Subcutaneous abdominal adipose tissue (tissue), 5 donors: ENCODE measurements around the gene YY1AP1.
"Not testable (repeated sequence)": the region's sequence is repeated elsewhere in the genome, so short reads cannot be mapped to it uniquely, and the experiment has no call there.

Experiments
- H3K27ac ChIP-seq: one replicate; pipeline ENCODE4 v1.7.0; 2013; ENCODE audit warnings: low read depth, mild to moderate bottlenecking, inconsistent platforms, low read length, moderate library complexity
- H3K27me3 ChIP-seq, 5 donors: one replicate each; pipeline ENCODE4 v1.7.0; 2013; ENCODE audit warnings: low read length in 5 of 5, inconsistent platforms in 1 of 5; ENCODE audit not compliant: control insufficient read depth in 5 of 5, insufficient read depth in 4 of 5
- H3K36me3 ChIP-seq, 5 donors: one replicate each; pipeline ENCODE4 v1.7.0; 2013; ENCODE audit warnings: low read length in 5 of 5; ENCODE audit not compliant: control insufficient read depth in 5 of 5, insufficient read depth in 5 of 5
- H3K4me1 ChIP-seq, 5 donors: one replicate each; pipeline ENCODE4 v1.7.0; 2013; ENCODE audit warnings: low read length in 5 of 5, mild to moderate bottlenecking in 3 of 5, moderate library complexity in 1 of 5; ENCODE audit not compliant: control insufficient read depth in 5 of 5, insufficient read depth in 5 of 5
- H3K4me3 ChIP-seq, 5 donors: one replicate each; pipeline ENCODE4 v1.7.0; 2013; ENCODE audit warnings: low read length in 5 of 5, low read depth in 1 of 5
- H3K9ac ChIP-seq, 5 donors: one replicate each; pipeline ENCODE4 v1.7.0; 2013; ENCODE audit warnings: low read length in 5 of 5, mild to moderate bottlenecking in 4 of 5, moderate library complexity in 3 of 5
- H3K9me3 ChIP-seq, 5 donors: one replicate each; pipeline ENCODE4 v1.7.0; 2013; ENCODE audit warnings: low read length in 5 of 5; ENCODE audit not compliant: control insufficient read depth in 5 of 5
- donor health status: healthy.
- donor health status: healthy.
- donor health status: healthy.
- donor health status: healthy.
- donor health status: healthy.

YY1AP1 gene

GRCh38 chr1:155711457-155711856 is 22.9 kb upstream of the YY1AP1 start:
- H3K4me1 ChIP-seq, H3K9me3 ChIP-seq, H3K36me3 ChIP-seq, H3K9ac ChIP-seq, H3K27me3 ChIP-seq, H3K4me3 ChIP-seq, H3K27ac ChIP-seq: not testable (repeated sequence)

DNA sequence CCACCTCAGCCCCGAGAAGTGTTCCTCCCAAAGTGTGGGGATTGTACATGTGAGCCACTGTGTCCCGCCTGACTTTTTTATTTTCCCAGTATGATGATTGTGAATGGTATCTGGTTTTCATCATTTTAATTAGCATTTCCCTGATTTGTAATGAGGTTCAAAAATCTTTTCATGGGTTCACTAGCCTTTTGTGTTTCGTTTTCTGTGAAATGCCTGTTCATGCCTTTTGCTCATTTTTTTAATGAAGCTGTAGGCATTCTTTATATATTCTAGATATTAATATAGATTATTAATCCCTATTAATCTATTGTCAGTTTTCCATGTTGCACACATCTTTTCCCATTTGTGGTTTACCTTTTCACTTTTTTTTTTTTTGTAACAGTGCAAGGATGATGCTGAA is 20.8 kb upstream of the YY1AP1 start:
- Histone ChIP-seq H3K27me3 (no peaks in the 10 kb centered on the region), H3K36me3 (peaks cover 0 to 10% (median 4%) of the 10 kb centered on the region in 5 donors), H3K27ac (no peak overlapping the region), H3K4me1 (no peaks in the 10 kb centered on the region), H3K4me3 (no peak overlapping the region), H3K9ac (no peak overlapping the region), H3K9me3 (no peaks in the 10 kb centered on the region)

DNA sequence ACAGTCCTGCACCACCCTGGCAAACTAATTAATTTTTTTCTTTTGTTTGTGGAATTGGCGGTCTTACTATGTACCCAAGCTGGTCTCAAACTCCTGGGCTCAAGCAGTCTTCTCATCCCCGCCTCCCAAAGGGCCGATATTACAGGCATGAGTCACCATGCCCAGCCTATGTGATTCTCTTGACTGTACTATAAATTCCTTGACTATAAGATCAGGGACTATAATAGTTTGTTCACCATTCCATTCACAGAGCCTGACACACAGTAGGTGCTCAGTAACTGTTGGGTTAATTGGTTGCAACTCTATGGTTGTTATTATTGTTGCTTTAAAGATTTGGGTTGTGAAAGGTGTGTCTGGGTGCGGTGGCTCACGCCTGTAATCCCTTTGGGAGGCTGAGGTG is 17.6 kb upstream of the YY1AP1 start:
- no peaks in the 10 kb centered on the region for H3K27me3 ChIP-seq

DNA sequence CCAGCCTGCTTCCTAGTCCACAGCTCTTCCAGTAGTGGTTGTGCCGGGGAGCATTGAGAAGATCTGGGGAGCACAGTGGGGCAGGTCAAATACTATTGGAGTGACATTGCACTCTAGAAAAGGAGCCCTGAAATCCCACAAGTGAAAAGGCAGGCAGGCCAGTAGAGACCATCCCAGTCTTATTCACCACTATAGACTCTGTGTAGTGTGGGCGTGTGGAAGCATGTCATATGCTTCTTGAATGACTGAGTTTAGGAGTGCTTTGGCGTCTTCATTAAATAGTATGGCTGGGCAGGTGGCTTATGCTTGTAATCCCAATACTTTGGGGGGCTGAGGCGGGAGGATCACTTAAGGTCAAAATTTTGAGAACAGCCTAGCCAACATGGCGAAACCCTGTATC is 15.8 kb upstream of the YY1AP1 start:
- not testable (repeated sequence) for H3K4me3 ChIP-seq, H3K9me3 ChIP-seq, H3K4me1 ChIP-seq, H3K36me3 ChIP-seq, H3K9ac ChIP-seq, H3K27me3 ChIP-seq, H3K27ac ChIP-seq

More for the DNA sequence above, 17.6 kb upstream of the YY1AP1 start:
- no peaks in the 10 kb centered on the region for H3K9me3 ChIP-seq
- H3K4me1 ChIP-seq, result no peaks in the 10 kb centered on the region
- no peak overlapping the region for H3K27ac ChIP-seq
- H3K36me3 ChIP-seq, result no peaks in the 10 kb centered on the region
- no peak overlapping the region for H3K4me3 ChIP-seq
- H3K9ac ChIP-seq, result no peak overlapping the region

DNA sequence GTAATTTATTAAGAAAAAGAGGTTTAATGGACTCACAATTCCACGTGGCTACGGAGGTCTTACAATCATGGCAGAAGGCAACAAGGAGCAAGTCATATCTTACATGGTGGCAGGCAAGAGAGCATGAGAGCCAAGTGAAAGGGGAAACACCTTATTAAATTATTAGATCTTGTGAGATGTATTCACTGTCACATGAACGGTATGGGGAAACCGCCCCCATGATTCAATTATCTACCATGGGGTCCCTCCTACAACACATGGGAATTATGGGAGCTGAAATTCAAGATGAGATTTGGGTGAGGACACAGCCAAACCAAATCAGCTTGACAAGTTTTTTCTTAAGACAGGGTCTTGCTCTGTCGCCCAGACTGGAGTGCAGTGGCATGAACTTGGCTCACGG is 14.6 kb upstream of the YY1AP1 start:
- no peak overlapping the region for H3K9ac ChIP-seq
- no peak overlapping the region for H3K27ac ChIP-seq
- no peaks in the 10 kb centered on the region for H3K36me3 ChIP-seq
- H3K27me3 ChIP-seq, result no peaks in the 10 kb centered on the region
- no peaks in the 10 kb centered on the region for H3K4me1 ChIP-seq
- H3K4me3 ChIP-seq, result no peak overlapping the region
- H3K9me3 ChIP-seq, result no peaks in the 10 kb centered on the region

GRCh38 chr1:155701675-155702074 is 13.1 kb upstream of the YY1AP1 start:
- H3K36me3 ChIP-seq, H3K9me3 ChIP-seq, H3K27ac ChIP-seq, H3K4me1 ChIP-seq, H3K9ac ChIP-seq, H3K4me3 ChIP-seq, H3K27me3 ChIP-seq: not testable (repeated sequence)

DNA sequence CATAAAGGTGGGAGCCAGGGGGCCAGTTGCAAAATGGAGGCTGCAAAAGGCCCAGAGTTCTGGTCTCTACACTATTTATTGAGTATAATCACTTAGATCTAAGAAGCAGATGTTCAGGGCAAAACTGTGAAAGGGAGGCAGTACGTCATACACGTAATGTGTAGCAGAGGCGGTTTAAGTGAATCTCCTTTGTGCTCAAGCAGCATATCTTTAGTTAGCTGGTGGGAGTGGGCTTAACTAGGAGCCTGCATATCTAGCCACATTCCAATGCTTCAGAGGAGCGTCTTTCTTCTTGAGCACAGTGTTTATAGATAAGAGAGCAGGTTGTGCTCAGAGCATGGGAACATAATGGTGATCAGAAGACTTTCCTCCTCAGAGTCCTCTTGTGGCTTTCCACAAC is 10.5 kb upstream of the YY1AP1 start:
- H3K4me1 ChIP-seq, result peaks cover 0 to 12% (median 7%) of the 10 kb centered on the region in 5 donors
- H3K27me3 ChIP-seq, H3K4me3 ChIP-seq, H3K36me3 ChIP-seq, H3K27ac ChIP-seq, H3K9me3 ChIP-seq, H3K9ac ChIP-seq: not testable (repeated sequence)

GRCh38 chr1:155698382-155699038 is 9.9 kb upstream of the YY1AP1 start:
- Histone ChIP-seq H3K4me3 (no peak overlapping the region), H3K27ac (no peak overlapping the region), H3K36me3 (no peaks in the 10 kb centered on the region), H3K9me3 (no peaks in the 10 kb centered on the region), H3K9ac (no peak overlapping the region), H3K27me3 (no peaks in the 10 kb centered on the region), H3K4me1 (peaks cover 0 to 13% (median 7%) of the 10 kb centered on the region in 5 donors)

DNA sequence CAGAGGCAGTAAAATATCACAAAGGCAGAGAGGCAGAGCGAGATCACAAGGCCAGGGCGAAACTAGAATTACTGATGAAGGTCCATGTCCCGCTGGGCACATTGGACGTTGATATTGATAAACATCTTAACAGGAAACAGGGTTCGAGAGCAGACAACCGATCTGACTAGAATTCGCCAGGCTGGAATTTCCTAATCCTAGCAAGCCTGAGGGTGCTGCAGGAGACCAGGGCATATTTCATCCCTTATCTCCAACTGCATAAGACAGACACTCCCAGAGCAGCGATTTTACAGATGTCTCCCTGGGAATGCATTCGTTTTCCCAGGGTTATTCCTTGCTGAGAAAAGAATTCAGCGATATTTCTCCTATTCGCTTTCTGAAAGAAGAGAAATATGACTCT is 9.0 kb upstream of the YY1AP1 start:
- peaks cover 0 to 13% (median 7%) of the 10 kb centered on the region in 5 donors for H3K4me1 ChIP-seq
- not testable (repeated sequence) for H3K4me3 ChIP-seq, H3K27ac ChIP-seq, H3K9ac ChIP-seq, H3K27me3 ChIP-seq, H3K9me3 ChIP-seq, H3K36me3 ChIP-seq

GRCh38 chr1:155697046-155697445 is 8.5 kb upstream of the YY1AP1 start:
- Histone ChIP-seq H3K4me3 (no peak overlapping the region), H3K4me1 (peaks cover 0 to 13% (median 7%) of the 10 kb centered on the region in 5 donors), H3K27me3 (no peaks in the 10 kb centered on the region), H3K9ac (no peak overlapping the region), H3K36me3 (peaks cover 0 to 5% (median 2%) of the 10 kb centered on the region in 5 donors), H3K9me3 (no peaks in the 10 kb centered on the region), H3K27ac (no peak overlapping the region)

DNA sequence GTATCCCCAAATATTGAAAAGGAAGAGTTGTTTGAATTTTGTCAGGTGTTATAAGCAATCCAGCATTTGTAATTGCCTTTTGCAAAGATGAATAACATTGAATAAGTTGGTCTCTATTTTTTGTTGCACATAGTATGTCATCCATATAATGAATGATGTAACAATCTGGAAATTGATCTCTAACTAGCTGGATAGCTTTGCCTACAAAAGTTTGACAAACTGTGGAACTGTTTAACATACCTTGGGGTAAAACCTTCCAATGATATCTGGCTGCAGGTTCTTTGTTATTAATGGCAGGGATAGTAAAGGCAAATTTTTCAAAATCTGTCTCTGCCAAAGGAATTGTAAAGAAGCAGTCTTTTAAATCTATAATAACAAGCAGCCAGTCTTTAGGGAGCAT is 8.0 kb upstream of the YY1AP1 start:
- no peak overlapping the region for H3K27ac ChIP-seq
- no peaks in the 10 kb centered on the region for H3K9me3 ChIP-seq
- H3K4me3 ChIP-seq, result no peak overlapping the region
- no peaks in the 10 kb centered on the region for H3K27me3 ChIP-seq
- H3K9ac ChIP-seq, result no peak overlapping the region
- H3K36me3 ChIP-seq, result peaks cover 0 to 7% (median 4%) of the 10 kb centered on the region in 5 donors
- peaks cover 0 to 13% (median 7%) of the 10 kb centered on the region in 5 donors for H3K4me1 ChIP-seq
